ENCODE results near the gene KLF16.

DNA sequence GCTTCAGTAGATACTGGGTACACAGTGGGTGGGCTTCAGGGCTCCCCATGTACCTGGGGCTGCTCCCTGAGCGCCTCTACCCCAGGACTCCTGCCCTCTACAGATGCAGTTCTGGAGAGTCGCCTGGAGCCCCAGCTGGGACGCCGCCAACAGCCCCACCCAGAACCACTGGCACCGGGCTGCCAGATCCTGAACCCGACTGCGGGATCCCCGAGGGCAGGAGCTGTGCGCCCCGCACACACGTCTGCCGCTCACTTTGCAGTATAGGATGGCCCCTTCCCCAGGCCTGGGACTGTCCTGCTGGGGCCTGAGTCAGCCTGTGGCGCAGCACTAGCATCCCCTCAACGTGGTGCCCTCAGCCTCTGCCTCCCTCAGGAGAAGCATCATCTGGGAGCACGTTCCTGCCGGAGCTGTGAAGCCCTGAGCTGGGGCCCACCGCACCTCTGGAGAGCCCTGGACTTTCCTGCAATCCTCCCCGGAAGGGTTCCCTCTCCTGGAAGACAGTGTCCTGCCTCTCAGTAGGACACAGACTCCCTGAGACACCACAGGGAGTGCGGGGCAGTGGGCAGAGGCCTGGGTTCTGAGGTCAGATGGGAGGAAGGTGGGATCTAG, 18.8 kb downstream of the KLF16 start:
- peak; percentile 38; the same call in 1 of the 2 replicates for TF ChIP-seq POLR2AphosphoS5 (IDR thresholded peaks at IDR 0.05; ENCODE audit: low read length)
- no peak for TF ChIP-seq NFIC (IDR thresholded peaks at IDR 0.05; ENCODE audit: low read depth, low read length)
- TF ChIP-seq NBN (IDR thresholded peaks at IDR 0.05): no peak
- TF ChIP-seq, protein P1, sequence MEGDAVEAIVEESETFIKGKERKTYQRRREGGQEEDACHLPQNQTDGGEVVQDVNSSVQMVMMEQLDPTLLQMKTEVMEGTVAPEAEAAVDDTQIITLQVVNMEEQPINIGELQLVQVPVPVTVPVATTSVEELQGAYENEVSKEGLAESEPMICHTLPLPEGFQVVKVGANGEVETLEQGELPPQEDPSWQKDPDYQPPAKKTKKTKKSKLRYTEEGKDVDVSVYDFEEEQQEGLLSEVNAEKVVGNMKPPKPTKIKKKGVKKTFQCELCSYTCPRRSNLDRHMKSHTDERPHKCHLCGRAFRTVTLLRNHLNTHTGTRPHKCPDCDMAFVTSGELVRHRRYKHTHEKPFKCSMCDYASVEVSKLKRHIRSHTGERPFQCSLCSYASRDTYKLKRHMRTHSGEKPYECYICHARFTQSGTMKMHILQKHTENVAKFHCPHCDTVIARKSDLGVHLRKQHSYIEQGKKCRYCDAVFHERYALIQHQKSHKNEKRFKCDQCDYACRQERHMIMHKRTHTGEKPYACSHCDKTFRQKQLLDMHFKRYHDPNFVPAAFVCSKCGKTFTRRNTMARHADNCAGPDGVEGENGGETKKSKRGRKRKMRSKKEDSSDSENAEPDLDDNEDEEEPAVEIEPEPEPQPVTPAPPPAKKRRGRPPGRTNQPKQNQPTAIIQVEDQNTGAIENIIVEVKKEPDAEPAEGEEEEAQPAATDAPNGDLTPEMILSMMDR (IDR thresholded peaks at IDR 0.05 in 2 of 3, conservative IDR thresholded peaks at IDR 0.05 in 1 of 3; ENCODE audit: control insufficient read depth in 2 of 3, extremely low read depth in 1 of 3, insufficient read depth in 1 of 3, low read depth in 3 of 3, low read length in 3 of 3): no peak
- TF ChIP-seq ATF7 (IDR thresholded peaks at IDR 0.05; ENCODE audit: low read depth): no peak
- TF ChIP-seq, protein P2, sequence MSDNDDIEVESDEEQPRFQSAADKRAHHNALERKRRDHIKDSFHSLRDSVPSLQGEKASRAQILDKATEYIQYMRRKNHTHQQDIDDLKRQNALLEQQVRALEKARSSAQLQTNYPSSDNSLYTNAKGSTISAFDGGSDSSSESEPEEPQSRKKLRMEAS (IDR thresholded peaks at IDR 0.05; ENCODE audit: low read depth, low read length): no peak
